LNCaP clone FGC (cell line): ENCODE results near the gene RAX2.

Experiments
- DNase-seq: peaks from one replicate; pipeline ENCODE4 v3.0.0-alpha.2; 2011; ENCODE audit warnings: low read depth
- H3K4me3 ChIP-seq: 2 replicates; pipeline ENCODE4 v1.5.1; 2011; ENCODE audit warnings: mild to moderate bottlenecking, low read depth, low read length, control low read depth
- TF ChIP-seq, protein P1 (sequence below): IDR thresholded peaks from 2 replicates; pipeline ENCODE4 v1.5.1; 2012; ENCODE audit warnings: mild to moderate bottlenecking; ENCODE audit not compliant: control insufficient read depth, insufficient read depth; ENCODE audit errors: extremely low read depth

RAX2 gene

DNA sequence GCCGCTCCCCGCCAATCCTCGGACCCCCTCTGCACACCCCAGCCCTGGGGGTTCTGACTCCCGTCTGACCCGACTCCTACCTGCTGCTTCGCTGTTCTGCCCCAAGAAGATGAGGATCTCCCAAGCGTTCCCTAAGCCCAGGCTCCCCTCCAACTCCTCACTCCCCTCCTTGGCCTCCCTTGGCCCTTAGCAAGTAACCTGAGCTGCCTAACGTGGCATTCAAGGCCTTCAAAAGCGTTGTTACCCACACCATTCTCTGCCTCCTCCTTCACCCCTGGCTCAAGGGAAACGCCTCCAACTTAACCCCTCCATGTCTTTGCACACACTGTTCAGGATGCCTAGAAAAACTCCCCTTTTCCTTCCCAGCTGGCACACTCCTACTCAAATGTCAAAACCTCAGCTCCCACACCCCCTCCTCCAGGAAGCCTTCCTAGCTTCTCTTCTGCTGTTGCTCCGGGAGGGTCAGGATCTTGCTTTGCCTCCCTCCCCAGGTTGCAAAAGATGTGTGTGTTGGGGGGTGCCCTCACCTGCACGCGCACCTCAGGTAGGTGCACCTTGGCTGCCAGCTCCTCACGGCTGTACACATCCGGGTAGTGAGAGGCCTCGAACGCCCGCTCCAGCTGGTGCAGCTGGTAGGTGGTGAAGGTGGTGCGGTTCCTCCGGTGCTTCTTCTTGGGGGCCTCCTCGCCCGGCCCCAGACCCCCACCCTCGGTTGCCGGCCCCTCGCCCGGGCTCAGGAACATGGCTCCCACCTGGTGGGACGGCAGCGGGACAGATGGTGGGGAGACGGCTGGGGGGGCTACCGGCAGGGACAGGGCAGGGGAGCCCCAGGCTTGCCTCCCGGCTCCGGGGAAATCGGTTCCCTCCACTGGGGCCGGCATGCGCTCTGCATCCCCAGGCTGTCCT is 775 bp downstream of the RAX2 start:
- DNase-seq, result no peak
- TF ChIP-seq, protein P1, sequence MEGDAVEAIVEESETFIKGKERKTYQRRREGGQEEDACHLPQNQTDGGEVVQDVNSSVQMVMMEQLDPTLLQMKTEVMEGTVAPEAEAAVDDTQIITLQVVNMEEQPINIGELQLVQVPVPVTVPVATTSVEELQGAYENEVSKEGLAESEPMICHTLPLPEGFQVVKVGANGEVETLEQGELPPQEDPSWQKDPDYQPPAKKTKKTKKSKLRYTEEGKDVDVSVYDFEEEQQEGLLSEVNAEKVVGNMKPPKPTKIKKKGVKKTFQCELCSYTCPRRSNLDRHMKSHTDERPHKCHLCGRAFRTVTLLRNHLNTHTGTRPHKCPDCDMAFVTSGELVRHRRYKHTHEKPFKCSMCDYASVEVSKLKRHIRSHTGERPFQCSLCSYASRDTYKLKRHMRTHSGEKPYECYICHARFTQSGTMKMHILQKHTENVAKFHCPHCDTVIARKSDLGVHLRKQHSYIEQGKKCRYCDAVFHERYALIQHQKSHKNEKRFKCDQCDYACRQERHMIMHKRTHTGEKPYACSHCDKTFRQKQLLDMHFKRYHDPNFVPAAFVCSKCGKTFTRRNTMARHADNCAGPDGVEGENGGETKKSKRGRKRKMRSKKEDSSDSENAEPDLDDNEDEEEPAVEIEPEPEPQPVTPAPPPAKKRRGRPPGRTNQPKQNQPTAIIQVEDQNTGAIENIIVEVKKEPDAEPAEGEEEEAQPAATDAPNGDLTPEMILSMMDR, result no peak
- H3K4me3 ChIP-seq, result no peak overlapping the region

DNA sequence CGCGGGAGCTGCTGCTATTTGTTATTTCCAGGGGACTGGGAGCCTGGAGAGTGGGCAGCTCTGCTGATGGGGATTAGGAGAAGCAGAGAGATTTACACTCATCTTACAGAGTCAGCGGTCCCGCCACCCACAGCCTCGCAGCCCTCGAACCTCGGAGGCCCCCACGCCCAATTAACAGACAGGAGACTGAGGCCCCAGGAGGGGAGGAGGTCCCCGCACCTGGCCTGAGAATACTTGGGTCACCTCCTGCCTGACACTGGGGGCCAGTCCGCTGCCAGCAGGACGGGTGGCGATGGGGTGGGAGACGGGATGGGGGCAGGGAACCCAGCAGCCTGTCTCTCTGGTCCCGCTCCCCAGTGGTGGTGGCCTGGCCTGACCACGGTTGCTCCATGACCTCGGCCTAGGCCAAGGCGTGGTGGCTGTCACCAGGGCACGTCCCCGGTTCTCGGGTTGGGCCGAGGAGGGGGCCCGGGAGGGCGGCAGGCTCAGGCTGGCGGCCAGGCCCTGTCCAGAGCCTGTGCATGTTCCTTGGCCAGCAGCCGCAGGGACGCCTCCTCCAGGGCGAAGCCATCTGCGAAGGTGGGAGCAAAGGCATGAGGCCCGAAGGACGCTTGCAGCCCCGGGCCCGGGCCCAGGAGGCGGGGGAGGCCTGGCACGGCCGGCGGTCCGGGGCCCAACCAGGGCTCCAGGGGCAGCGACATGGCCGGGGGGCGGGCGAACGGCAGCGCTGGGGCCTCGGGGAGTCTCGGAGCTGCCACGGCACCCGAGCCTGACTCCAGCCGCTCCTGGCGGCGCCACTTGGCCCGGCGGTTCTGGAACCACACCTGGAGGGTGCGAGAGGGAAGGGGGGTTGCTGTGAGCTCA is 1.7 kb downstream of the RAX2 start:
- DNase-seq, result no peak
- no peak overlapping the region for H3K4me3 ChIP-seq
- TF ChIP-seq, protein P1, result no peak

DNA sequence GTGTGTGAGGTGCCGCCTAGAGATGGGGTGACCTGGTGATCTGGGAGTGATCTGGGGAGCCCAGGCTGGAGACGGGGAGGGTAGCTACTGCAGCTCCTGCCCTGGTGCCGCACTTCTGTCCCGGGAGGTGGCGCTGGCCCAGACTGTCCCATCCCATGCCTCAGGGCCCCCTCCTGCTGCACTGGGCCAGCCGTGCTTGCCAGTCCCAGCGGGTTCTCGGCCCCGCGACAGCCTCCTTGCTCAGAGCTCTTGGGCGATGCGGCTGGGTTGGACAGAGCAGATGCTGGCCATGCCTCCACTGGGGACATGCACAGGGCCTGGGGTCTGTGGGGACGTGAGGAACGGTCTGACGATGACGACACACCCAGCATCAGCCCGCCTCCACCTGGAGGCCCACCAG is 2.5 kb downstream of the RAX2 start:
- no peak for DNase-seq
- TF ChIP-seq, protein P1, result no peak
- no peak overlapping the region for H3K4me3 ChIP-seq

DNA sequence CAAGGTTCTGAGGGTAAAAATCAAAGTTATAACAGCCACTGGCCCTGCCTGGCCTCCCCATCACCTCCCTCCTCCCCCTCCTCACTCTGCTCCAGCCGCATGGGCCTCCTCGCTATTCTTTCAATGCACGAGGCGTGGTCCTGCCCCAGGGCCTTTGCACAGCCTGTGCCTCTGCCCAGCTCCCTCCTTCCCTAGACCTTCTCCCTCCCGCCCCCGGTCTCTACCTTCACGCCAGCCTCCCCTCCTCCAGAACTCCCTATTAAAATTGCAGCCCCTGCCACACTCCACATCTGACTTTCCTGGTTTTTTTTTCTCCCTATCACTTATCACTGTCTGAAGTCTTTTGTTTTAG is 3.3 kb downstream of the RAX2 start:
- TF ChIP-seq, protein P1, result no peak
- DNase-seq, result no peak
- no peak overlapping the region for H3K4me3 ChIP-seq

DNA sequence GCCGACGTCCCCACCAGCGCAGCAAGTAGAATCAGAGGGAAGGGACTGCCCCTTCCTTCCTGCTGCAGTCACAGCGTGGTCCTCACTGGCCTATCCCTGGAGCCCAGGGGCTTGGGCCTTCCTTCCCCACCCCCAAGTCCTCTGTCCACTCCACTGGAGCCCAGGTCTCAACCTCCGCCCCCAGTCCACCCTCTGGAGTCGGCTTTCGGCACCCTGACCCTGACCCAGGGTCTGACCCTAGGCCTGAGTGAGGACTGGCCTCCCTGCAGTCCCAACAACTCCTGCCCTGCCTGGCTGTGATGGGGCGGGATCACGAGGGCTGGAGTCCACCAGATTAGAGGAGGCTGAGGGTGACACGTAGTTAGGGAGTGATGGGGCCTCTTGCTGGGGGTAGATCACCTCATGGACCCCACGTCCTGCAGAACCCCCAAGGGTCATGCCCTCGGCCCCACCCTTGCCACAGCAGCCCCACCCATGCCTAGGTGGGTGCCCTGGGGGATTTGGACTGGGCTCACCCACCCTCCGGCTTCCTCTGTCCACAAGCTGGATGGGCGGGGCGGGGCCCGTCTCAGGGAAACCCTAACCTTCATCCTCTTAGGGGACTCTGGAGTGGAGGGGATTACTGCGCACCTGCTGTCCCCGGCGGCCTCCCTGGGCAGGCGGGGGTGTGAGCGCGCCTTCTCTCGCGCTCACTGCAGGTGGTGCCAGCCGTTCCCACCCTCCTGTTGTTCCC is 3.8 kb downstream of the RAX2 start:
- TF ChIP-seq, protein P1, result no peak
- H3K4me3 ChIP-seq, result no peak overlapping the region
- no peak for DNase-seq

DNA sequence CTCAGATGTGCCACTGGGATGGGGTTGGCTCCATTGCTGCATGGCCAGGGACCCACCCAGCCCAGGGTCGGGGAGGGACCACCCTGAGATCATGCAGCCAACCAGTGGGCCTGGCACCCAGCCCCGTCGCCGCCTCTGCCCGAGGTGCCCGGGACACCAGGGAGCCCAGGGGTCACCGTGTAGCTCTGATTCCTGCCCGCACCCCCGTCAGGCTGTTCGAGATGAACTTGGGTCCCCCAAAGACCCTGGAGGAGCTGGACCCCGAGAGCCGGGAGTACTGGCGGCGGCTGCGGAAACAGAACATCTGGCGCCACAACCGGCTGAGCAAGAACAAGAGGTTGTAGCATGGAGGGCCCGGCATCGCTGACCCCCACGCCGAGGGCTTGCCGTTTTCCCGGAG is 5.0 kb downstream of the RAX2 start:
- DNase-seq, result no peak
- TF ChIP-seq, protein P1, result no peak
- no peak overlapping the region for H3K4me3 ChIP-seq
